Activated B cell treated with CpG ODN at 0.5 μM for 24 hours (primary cell): ENCODE data around the gene SSPN. TPM values are rescaled to one million over a fixed set of nuclear protein-coding genes. Genes with fewer than 3 reads are reported as not detected.

Experiments
- ATAC-seq: fragments of 200-7000 bp; cut with Tn5 transposase; one replicate; pipeline ENCODE4 v1.10.0; 2021; ENCODE audit warnings: low read depth, mild to moderate bottlenecking, moderate library complexity
- CTCF ChIA-PET: fragments of 350-600 bp; sonication (Branson Sonifier 250); formaldehyde crosslinking; loops from one replicate; lab custom pipeline; 2021; ENCODE audit warnings: antibody characterized with exemption; lab: Charles Lee
- POLR2A ChIA-PET: fragments of 350-600 bp; sonication (Branson Sonifier 250); formaldehyde crosslinking; loops from one replicate; lab custom pipeline; 2021; ENCODE audit warnings: antibody characterized with exemption; lab: Charles Lee
- DNase-seq: peaks from one replicate; pipeline ENCODE4 v3.0.0; 2022
- H3K27ac Mint-ChIP-seq: one replicate; pipeline ENCODE4 v1.8.0; 2020; ENCODE audit warnings: mixed read lengths
- H3K27me3 Mint-ChIP-seq: one replicate; pipeline ENCODE4 v1.8.0; 2021; ENCODE audit warnings: mixed read lengths
- H3K36me3 Mint-ChIP-seq: one replicate; pipeline ENCODE4 v1.8.0; 2021; ENCODE audit warnings: low read depth, mixed read lengths
- H3K4me1 Mint-ChIP-seq: one replicate; pipeline ENCODE4 v1.8.0; 2021; ENCODE audit warnings: mixed read lengths
- H3K4me3 Mint-ChIP-seq: one replicate; pipeline ENCODE4 v1.8.0; 2020; ENCODE audit warnings: mild to moderate bottlenecking, mixed read lengths
- H3K9me3 Mint-ChIP-seq: one replicate; pipeline ENCODE4 v1.8.0; 2020; ENCODE audit warnings: mixed read lengths
- CTCF ChIP-seq: fragments of 200-600 bp; IDR thresholded peaks from one replicate; pipeline ENCODE4 v1.8.0; 2022; ENCODE audit warnings: antibody characterized with exemption, mild to moderate bottlenecking
- intact Hi-C: fragments of 100-400 bp; cut with micrococcal nuclease; formaldehyde crosslinking; loops from one replicate; pipeline ENCODE4 v1.15.1; 2024
- total RNA-seq: library from RNA; stranded (reverse); gene quantifications from 2 replicates; pipeline ENCODE4 v1.2.3, GENCODE V29; 2022

Gene SSPN
- total RNA-seq, 1 donor from 2014 or later: 3.0 TPM

GRCh38 chr12:26278666-26279065 is 83.3 kb downstream of the SSPN start:
- no peak overlapping the region for H3K27ac Mint-ChIP-seq

GRCh38 chr12:26279091-26279490 is 83.7 kb downstream of the SSPN start:
- CTCF ChIA-PET: no interaction called here

More at GRCh38 chr12:26278666-26279065, 83.3 kb downstream of the SSPN start:
- TF ChIP-seq CTCF: no peak
- peaks cover 41% of the 10 kb centered on the region for H3K4me1 Mint-ChIP-seq
- no peaks in the 10 kb centered on the region for H3K36me3 Mint-ChIP-seq
- POLR2A ChIA-PET: no interaction called here
- DNase-seq (no peak), ATAC-seq (no peak)
- no peaks in the 10 kb centered on the region for H3K9me3 Mint-ChIP-seq
- no peaks in the 10 kb centered on the region for H3K27me3 Mint-ChIP-seq
- intact Hi-C loops: loop anchor here (5.0 kb wide), 1 partner anchor 1646 kb away; no protein-coding TSS in a partner anchor
- CTCF ChIA-PET: interaction anchor here (1.9 kb wide), 1 partner anchor 161 kb away, joined by 4 read pairs; no protein-coding TSS in a partner anchor
- no peak overlapping the region for H3K4me3 Mint-ChIP-seq

GRCh38 chr12:26279908-26280307 is 84.5 kb downstream of the SSPN start:
- no peaks in the 10 kb centered on the region for H3K36me3 Mint-ChIP-seq
- intact Hi-C loops: loop anchor here (5.0 kb wide), 1 partner anchor 1648 kb away; no protein-coding TSS in a partner anchor
- no peaks in the 10 kb centered on the region for H3K27me3 Mint-ChIP-seq
- no peak overlapping the region for H3K27ac Mint-ChIP-seq
- no peak overlapping the region for H3K4me3 Mint-ChIP-seq
- TF ChIP-seq CTCF: no peak
- CTCF ChIA-PET: no interaction called here
- peaks cover 28% of the 10 kb centered on the region for H3K4me1 Mint-ChIP-seq
- no peak for DNase-seq
- no peak for ATAC-seq
- POLR2A ChIA-PET: no interaction called here
- no peaks in the 10 kb centered on the region for H3K9me3 Mint-ChIP-seq

More at GRCh38 chr12:26279091-26279490, 83.7 kb downstream of the SSPN start:
- ATAC-seq: no peak
- Mint-ChIP-seq H3K4me1 (peaks cover 37% of the 10 kb centered on the region), H3K36me3 (no peaks in the 10 kb centered on the region), H3K27me3 (no peaks in the 10 kb centered on the region), H3K4me3 (no peak overlapping the region), H3K9me3 (no peaks in the 10 kb centered on the region), H3K27ac (no peak overlapping the region)
- no peak for DNase-seq
- intact Hi-C loops: loop anchor here (5.0 kb wide), 1 partner anchor 1647 kb away; no protein-coding TSS in a partner anchor
- POLR2A ChIA-PET: no interaction called here
- TF ChIP-seq CTCF: no peak

GRCh38 chr12:26280869-26281268 is 85.5 kb downstream of the SSPN start:
- POLR2A ChIA-PET: no interaction called here
- CTCF ChIA-PET: no interaction called here
- H3K36me3 Mint-ChIP-seq: no peaks in the 10 kb centered on the region

GRCh38 chr12:26281320-26281719 is 85.9 kb downstream of the SSPN start:
- intact Hi-C loops: no loop called here
- no peaks in the 10 kb centered on the region for H3K9me3 Mint-ChIP-seq
- H3K27ac Mint-ChIP-seq: no peak overlapping the region
- TF ChIP-seq CTCF: no peak
- ChIA-PET POLR2A (no interaction called here), CTCF (no interaction called here)
- H3K4me1 Mint-ChIP-seq: peaks cover 20% of the 10 kb centered on the region
- no peaks in the 10 kb centered on the region for H3K36me3 Mint-ChIP-seq
- H3K27me3 Mint-ChIP-seq: no peaks in the 10 kb centered on the region
- ATAC-seq (no peak), DNase-seq (no peak)
- H3K4me3 Mint-ChIP-seq: no peak overlapping the region

More at GRCh38 chr12:26280869-26281268, 85.5 kb downstream of the SSPN start:
- no peaks in the 10 kb centered on the region for H3K9me3 Mint-ChIP-seq
- no peak for DNase-seq
- intact Hi-C loops: no loop called here
- no peak overlapping the region for H3K27ac Mint-ChIP-seq
- no peak for TF ChIP-seq CTCF
- H3K4me3 Mint-ChIP-seq: no peak overlapping the region
- H3K4me1 Mint-ChIP-seq: peaks cover 20% of the 10 kb centered on the region
- no peak for ATAC-seq
- H3K27me3 Mint-ChIP-seq: no peaks in the 10 kb centered on the region
